HCT116 (cell line): ENCODE results near the gene APOBEC3B.

ENCODE experiments used
- CEBPB ChIP-seq: IDR thresholded peaks from 2 replicates; pipeline ENCODE4 v1.6.1; 2012; ENCODE audit warnings: low read depth
- CTCF ChIP-seq, 3 experiments: fragments of 200-600 bp in 1 of 3; sonication (generic) in 1 of 3; IDR thresholded peaks in 2 of 3; conservative IDR thresholded peaks in 1 of 3; 2 replicates each; pipeline ENCODE4 v1.5.1; 2012 to 2017; ENCODE audit warnings: low read depth in 2 of 3, low read length in 2 of 3, antibody characterized with exemption in 1 of 3, borderline replicate concordance in 1 of 3, control low read depth in 1 of 3, mild to moderate bottlenecking in 1 of 3, mixed read lengths in 1 of 3, mixed run types in 1 of 3, moderate library complexity in 1 of 3; ENCODE audit not compliant: insufficient read depth in 1 of 3
- EZH2 ChIP-seq: fragments of 200-600 bp; sonication (generic); IDR thresholded peaks from 2 replicates; pipeline ENCODE4 v1.6.1; 2017; ENCODE audit warnings: antibody characterized with exemption, mixed run types
- EZH2phosphoT487 ChIP-seq: fragments of 200-600 bp; IDR thresholded peaks from 2 replicates; pipeline ENCODE4 v1.6.1; 2018; ENCODE audit warnings: antibody characterized with exemption, borderline replicate concordance
- JUND ChIP-seq: IDR thresholded peaks from 2 replicates; pipeline ENCODE4 v1.6.1; 2012
- POLR2A ChIP-seq: IDR thresholded peaks from 2 replicates; pipeline ENCODE4 v1.7.0; 2011; ENCODE audit warnings: borderline replicate concordance; ENCODE audit not compliant: insufficient read depth, insufficient read length; ENCODE audit errors: extremely low read depth
- POLR2AphosphoS5 ChIP-seq: IDR thresholded peaks from 2 replicates; pipeline ENCODE4 v1.6.1; 2011; ENCODE audit warnings: mild to moderate bottlenecking, low read depth, low read length, moderate library complexity
- RAD21 ChIP-seq: IDR thresholded peaks from 2 replicates; pipeline ENCODE4 v1.6.1; 2012; ENCODE audit warnings: low read depth, mild to moderate bottlenecking
- REST ChIP-seq: IDR thresholded peaks from 2 replicates; pipeline ENCODE4 v1.6.1; 2012; ENCODE audit warnings: low read depth
- SIN3A ChIP-seq: IDR thresholded peaks from 2 replicates; pipeline ENCODE4 v1.6.1; 2012; ENCODE audit warnings: low read depth
- SP1 ChIP-seq: IDR thresholded peaks from 2 replicates; pipeline ENCODE4 v1.6.1; 2012; ENCODE audit warnings: low read depth
- YY1 ChIP-seq: IDR thresholded peaks from 2 replicates; pipeline ENCODE4 v1.6.1; 2011; ENCODE audit warnings: low read length, low read depth, moderate library complexity, mild to moderate bottlenecking; ENCODE audit not compliant: insufficient replicate concordance; ENCODE audit errors: extremely low read depth
- ZNF274 ChIP-seq: fragments of 200-500 bp; sonication (Bioruptor generic); IDR thresholded peaks from 2 replicates; pipeline ENCODE4 v1.6.1; 2014; ENCODE audit warnings: mild to moderate bottlenecking, low read depth, low read length, inconsistent platforms
- TF ChIP-seq, protein P1 (sequence below): IDR thresholded peaks from 2 replicates; pipeline ENCODE4 v1.6.1; 2012

DNA sequence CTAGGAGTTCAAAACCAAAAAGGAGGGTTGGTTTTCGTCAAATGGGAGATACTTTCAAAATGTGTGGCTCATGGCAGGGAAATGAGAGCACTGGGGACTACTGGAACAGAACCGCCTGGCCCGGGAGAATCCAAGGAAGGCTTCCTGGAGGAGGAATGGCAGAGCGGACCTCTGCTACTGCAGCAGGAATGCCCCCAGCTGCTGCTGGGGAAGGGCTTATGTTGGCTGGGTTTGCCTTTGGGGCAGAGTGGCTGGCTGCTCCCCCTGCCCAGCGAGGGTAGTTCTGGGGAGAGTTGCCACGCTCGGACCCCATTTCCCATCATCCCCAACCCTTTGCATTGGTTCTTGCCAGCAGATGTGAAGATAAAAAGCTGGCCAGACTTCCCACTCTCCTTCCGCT lies 35.4 kb upstream of the APOBEC3B start:
- TF ChIP-seq POLR2A (no peak), YY1 (no peak), CTCF (IDR thresholded peaks at IDR 0.05 in 2 of 3, conservative IDR thresholded peaks at IDR 0.05 in 1 of 3; ENCODE audit: borderline replicate concordance in 1 of 3, insufficient read depth in 1 of 3, low read depth in 2 of 3, low read length in 2 of 3) (no peak), POLR2AphosphoS5 (no peak), CEBPB (no peak), EZH2 (no peak), SIN3A (no peak), EZH2phosphoT487 (no peak), ZNF274 (no peak), SP1 (no peak), JUND (no peak), REST (no peak), RAD21 (no peak)
- TF ChIP-seq, protein P1, sequence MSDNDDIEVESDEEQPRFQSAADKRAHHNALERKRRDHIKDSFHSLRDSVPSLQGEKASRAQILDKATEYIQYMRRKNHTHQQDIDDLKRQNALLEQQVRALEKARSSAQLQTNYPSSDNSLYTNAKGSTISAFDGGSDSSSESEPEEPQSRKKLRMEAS, result no peak
